Stomach smooth muscle (tissue), 2 donors: ENCODE measurements around the gene UQCRC1.

Source experiments
- H3K27ac ChIP-seq: one replicate; pipeline ENCODE4 v1.7.0; 2013; ENCODE audit warnings: mild to moderate bottlenecking, low read length, inconsistent platforms
- H3K27me3 ChIP-seq, 2 donors: one replicate each; pipeline ENCODE4 v1.7.0; 2013; ENCODE audit warnings: low read length in 2 of 2; ENCODE audit not compliant: insufficient read depth in 2 of 2, control insufficient read depth in 1 of 2
- H3K36me3 ChIP-seq, 2 donors: one replicate each; pipeline ENCODE4 v1.7.0; 2013; ENCODE audit warnings: low read length in 2 of 2; ENCODE audit not compliant: control insufficient read depth in 2 of 2, insufficient read depth in 2 of 2
- H3K4me1 ChIP-seq: one replicate; pipeline ENCODE4 v1.7.0; 2013; ENCODE audit warnings: low read length; ENCODE audit not compliant: control insufficient read depth, insufficient read depth
- H3K4me3 ChIP-seq, 2 donors: one replicate each; pipeline ENCODE4 v1.7.0; 2013; ENCODE audit warnings: low read length in 2 of 2
- H3K9ac ChIP-seq, 2 donors: one replicate each; pipeline ENCODE4 v1.7.0; 2013; ENCODE audit warnings: low read length in 2 of 2, mild to moderate bottlenecking in 1 of 2
- H3K9me3 ChIP-seq, 2 donors: one replicate each; pipeline ENCODE4 v1.7.0; 2013; ENCODE audit warnings: low read length in 2 of 2; ENCODE audit not compliant: control insufficient read depth in 2 of 2
- donor health status: healthy.
- donor health status: Pancreatic carcinoma.

UQCRC1 gene

DNA sequence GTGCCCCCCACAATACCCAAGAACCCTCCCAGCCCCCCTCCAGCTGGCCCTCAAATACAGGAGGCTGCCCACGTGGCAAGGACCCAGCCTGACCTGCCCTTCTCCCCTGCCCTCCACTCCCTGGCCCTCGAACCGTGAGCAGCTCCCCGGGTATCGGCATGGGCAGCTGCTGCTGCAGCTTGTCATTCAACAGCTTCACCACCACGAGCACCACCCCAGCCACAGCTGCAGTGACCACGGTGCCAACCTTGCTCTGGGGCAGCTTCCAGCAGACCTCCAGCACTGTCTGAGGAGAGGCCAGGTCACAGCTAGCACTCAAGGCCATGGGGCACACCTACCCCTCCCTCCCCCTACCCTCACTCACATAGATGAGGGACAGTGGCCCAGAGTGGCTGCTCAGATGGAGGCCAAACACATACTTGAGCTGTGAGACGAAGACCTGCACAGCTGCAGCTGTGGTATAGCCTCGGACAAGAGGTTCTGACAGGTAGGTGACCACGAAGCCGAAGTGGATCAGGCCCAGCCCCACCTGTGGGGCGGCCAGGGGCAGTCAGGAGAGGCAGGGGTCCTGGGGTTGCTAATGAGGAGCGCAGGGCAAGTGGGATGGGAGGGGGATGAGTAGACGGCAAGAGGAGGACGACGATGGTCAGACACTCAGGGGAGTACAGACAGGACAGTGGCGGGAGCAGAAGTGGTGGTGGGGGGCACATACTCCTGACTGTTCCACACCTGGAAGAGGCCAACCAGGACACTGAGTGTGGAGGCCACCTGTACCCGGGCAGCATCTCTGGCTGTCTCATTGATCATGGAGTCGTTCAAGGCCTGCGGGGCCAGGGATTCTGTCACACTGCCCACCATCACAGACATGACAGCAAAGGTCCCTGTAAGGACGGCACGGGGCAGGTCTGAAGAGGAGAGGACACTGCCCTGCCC is 22.3 kb upstream of the UQCRC1 start:
- Histone ChIP-seq H3K9ac (no peak overlapping the region), H3K27me3 (no peaks in the 10 kb centered on the region), H3K4me1 (peaks cover 25% of the 10 kb centered on the region), H3K9me3 (no peaks in the 10 kb centered on the region), H3K4me3 (no peak overlapping the region), H3K27ac (no peak overlapping the region), H3K36me3 (peaks cover 16 to 26% of the 10 kb centered on the region in 2 donors)

DNA sequence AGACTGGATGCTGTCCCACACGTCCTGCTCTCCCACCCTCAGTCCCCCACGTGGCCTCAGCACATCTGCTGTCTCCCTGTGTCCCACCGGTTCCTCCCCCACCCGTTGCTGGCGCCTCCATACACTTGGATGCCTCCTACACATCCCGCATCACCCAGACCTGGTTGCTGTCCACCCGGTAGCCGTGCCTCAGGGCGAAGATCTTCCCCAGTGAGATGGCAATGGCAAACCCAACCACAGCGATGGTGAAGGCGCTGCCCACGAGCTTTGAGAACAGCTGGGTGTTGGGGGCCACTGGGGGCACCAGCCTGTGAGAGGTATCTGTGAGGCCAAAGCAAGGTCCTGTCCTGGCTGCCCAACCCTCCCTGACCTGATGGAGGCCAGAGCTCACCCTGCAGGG is 21.4 kb upstream of the UQCRC1 start:
- Histone ChIP-seq H3K4me1 (peaks cover 19% of the 10 kb centered on the region), H3K27ac (no peak overlapping the region), H3K9ac (no peak overlapping the region), H3K27me3 (no peaks in the 10 kb centered on the region), H3K9me3 (no peaks in the 10 kb centered on the region), H3K36me3 (peaks cover 16 to 26% of the 10 kb centered on the region in 2 donors), H3K4me3 (no peak overlapping the region)

GRCh38 chr3:48630407-48630806 is 21.0 kb upstream of the UQCRC1 start:
- Histone ChIP-seq H3K9me3 (no peaks in the 10 kb centered on the region), H3K4me1 (peaks cover 15% of the 10 kb centered on the region), H3K9ac (no peak overlapping the region), H3K27ac (no peak overlapping the region), H3K27me3 (no peaks in the 10 kb centered on the region), H3K36me3 (peaks cover 16 to 28% of the 10 kb centered on the region in 2 donors), H3K4me3 (no peak overlapping the region)

DNA sequence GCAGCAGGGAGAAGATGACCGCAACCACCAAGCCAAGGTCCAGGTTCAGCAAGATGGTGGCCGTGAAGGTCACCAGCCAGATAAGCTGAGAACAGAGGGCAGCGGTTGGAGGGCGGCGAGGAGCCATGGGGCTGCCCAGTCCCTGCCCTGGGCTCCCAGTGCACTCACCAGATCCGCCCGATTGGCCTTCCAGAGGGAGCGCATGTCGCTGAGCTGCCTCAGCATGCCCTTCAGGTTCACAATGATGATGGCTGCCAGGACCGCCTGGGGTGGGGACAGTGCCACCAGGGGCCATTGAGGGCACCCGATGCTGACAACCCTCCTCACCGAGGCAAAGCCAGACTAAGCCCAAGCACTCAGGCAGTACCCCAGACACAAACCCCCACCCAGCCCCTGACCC is 20.4 kb upstream of the UQCRC1 start:
- Histone ChIP-seq H3K9ac (no peak overlapping the region), H3K9me3 (no peaks in the 10 kb centered on the region), H3K27ac (no peak overlapping the region), H3K4me3 (no peak overlapping the region), H3K27me3 (no peaks in the 10 kb centered on the region), H3K4me1 (peaks cover 11% of the 10 kb centered on the region), H3K36me3 (peaks cover 16 to 28% of the 10 kb centered on the region in 2 donors)

- H3K4me1 ChIP-seq = no peaks in the 10 kb centered on the region
- H3K9ac ChIP-seq = no peak overlapping the region
- no peak overlapping the region for H3K27ac ChIP-seq
- H3K4me3 ChIP-seq = no peak overlapping the region
- H3K9me3 ChIP-seq = no peaks in the 10 kb centered on the region
- H3K36me3 ChIP-seq = peaks cover 16 to 28% of the 10 kb centered on the region in 2 donors
- no peaks in the 10 kb centered on the region for H3K27me3 ChIP-seq
Measured at GRCh38 chr3:48628277-48629017, 19.0 kb upstream of the UQCRC1 start.

GRCh38 chr3:48625600-48625999 is 16.2 kb upstream of the UQCRC1 start:
- Histone ChIP-seq H3K36me3 (peaks cover 8 to 13% of the 10 kb centered on the region in 2 donors), H3K27me3 (no peaks in the 10 kb centered on the region), H3K27ac (no peak overlapping the region), H3K9me3 (no peaks in the 10 kb centered on the region), H3K4me3 (no peak overlapping the region), H3K9ac (no peak overlapping the region), H3K4me1 (no peaks in the 10 kb centered on the region)

GRCh38 chr3:48624767-48625166 is 15.3 kb upstream of the UQCRC1 start:
- Histone ChIP-seq H3K36me3 (peaks cover 4 to 10% of the 10 kb centered on the region in 2 donors), H3K9me3 (no peaks in the 10 kb centered on the region), H3K4me1 (no peaks in the 10 kb centered on the region), H3K27ac (no peak overlapping the region), H3K27me3 (no peaks in the 10 kb centered on the region), H3K4me3 (no peak overlapping the region), H3K9ac (no peak overlapping the region)

DNA sequence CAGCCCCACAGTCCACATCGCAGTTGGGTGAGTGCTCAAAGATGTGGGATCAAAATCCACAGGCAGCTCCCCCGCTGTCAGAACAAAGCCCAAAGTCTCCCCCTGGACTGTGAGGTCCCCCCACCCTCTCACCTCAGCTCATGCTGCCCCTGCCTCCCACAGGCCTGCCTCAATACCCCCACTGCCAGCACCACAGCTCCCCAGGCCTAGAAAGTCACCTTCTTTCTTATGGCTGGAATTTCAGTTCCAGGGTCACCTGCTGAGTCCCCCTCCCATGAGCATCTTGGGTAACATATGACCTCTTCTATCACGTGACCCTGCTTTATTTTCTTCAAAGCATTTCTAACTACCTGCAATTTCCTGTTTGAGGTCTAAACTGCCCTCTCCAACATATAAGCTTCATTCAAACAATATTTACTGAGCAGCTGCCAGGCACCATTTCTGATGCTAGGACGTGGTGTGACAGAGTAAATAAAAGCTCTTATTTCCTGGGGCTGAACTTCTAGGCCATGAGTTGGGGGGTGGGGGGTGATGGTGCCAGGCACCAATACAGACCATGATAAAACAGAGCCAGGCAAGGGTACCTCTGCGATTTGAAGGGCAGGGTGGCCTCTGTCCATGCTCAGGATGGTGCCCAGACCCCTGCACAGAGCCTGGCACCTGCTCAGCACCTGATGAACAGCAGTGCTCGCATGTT is 14.6 kb upstream of the UQCRC1 start:
- Histone ChIP-seq H3K4me1 (no peaks in the 10 kb centered on the region), H3K9me3 (no peaks in the 10 kb centered on the region), H3K36me3 (peaks cover 4 to 10% of the 10 kb centered on the region in 2 donors), H3K4me3 (no peak overlapping the region), H3K9ac (no peak overlapping the region), H3K27me3 (no peaks in the 10 kb centered on the region), H3K27ac (no peak overlapping the region)

DNA sequence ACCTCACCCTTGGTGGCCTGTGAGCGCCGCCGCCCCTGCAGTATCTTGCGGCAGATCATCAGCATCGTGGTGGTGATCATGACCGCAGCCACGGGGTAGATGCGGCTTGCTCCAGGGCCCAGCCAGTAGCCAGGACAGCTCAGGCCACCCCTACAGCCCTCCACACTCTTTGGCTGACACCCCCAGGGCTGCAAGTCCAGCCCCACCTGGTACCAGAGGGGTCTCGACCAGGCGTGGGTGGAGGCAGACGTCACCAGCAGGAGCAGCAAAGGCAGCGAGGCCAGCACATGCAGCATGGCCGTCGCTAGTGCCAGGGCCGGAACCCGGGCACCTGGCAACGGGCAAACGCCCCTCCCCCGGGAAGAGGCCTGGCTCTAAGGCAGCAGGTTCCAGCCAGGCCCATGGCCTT is 12.0 kb upstream of the UQCRC1 start, which contains the start of gene TMEM89:
Gene TMEM89 (minus strand): TSS at position 309 of the 409 bp plus-strand sequence. CDS start 13 bp downstream, at position 296.
- no peak within 1 kb of the TSS for H3K27ac ChIP-seq
- peaks cover 0 to 3% of the 10 kb centered on the region in 2 donors for H3K36me3 ChIP-seq
- H3K27me3 ChIP-seq = no peaks in the 10 kb centered on the region
- H3K4me1 ChIP-seq = no peaks in the 10 kb centered on the region
- no peak within 1 kb of the TSS for H3K9ac ChIP-seq
- no peak within 1 kb of the TSS for H3K4me3 ChIP-seq
- H3K9me3 ChIP-seq = peaks cover 0 to 6% of the 10 kb centered on the region in 2 donors
